SKM-1 treated with dmso at 0.1 percent for 144 hours (cell line): ENCODE measurements around the gene CKB.

Experiments used
- DNase-seq: peaks from one replicate; lab custom pipeline; 2025; ENCODE audit not compliant: unreplicated experiment; lab: John Stamatoyannopoulos, UW

Gene CKB

DNA sequence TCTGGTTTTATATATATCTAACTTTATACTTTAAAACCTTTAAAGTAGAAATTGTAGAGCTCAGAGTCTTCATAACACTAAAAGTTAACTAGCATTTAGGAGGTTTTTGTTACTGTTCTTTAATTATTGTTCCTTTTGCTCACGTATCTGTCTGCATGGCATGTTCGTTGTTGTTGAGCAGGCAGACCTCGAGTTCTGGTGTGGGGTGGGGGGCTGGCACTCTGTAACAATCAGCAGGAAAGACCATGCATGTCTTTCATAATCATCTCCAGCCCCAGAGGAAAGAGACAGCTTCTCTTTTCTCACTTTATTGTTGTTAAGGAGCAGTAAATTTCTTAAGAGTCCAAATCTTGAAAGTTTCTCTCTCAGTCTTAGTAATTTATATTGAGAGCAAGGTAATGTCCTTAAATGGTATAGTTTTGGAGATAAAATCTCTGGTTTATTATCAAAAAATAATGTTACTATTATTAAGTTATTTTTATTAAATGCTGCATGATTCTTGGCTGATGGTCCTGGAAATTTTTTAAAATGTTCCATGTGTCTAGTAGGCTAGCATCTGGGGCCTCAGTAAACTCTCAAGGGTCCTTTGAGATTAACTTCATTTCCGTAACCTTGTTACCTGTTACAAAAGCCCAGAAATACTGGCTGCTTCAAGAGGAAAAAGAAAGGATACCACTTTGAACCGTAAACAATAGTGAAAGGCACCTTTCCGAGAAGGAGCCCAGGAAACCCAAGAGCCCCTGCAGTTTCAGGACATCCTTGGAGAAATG lies 30.3 kb downstream of the CKB start:
- no peak for DNase-seq

DNA sequence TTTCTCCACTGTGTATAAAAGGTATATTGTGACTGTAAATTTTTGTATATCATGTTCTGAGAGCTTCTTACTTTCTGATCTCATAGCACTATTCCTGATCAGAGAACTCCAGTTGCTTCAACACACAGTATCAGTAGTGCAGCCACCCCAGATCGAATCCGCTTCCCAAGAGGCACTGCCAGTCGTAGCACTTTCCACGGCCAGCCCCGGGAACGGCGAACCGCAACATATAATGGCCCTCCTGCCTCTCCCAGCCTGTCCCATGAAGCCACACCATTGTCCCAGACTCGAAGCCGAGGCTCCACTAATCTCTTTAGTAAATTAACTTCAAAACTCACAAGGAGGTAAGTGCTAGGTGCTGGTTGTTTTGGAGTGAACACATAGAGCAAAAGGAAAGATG lies 30.9 kb downstream of the CKB start:
- no peak for DNase-seq

- no peak for DNase-seq
Measured at GRCh38 chr14:103489621-103490020, 33.0 kb downstream of the CKB start.

DNA sequence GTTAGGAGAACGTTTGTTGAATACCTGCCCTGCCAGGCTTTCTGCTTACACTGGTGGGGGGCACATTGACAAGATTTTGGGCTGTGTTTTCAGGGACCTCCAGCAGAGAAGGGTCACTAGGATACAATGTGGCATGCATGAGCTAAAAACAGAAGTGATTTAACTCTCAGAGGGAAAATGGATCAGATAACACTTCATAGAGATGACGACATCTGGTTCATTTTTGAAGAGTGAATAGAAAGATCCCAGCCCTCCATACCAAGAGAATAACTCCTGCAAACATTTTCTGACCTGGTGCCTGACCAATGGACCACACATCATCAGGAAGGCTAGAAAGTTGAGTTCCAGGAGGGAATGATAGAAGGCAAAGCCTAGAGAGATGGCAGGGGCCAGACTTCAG lies 33.7 kb downstream of the CKB start:
- DNase-seq: no peak

DNA sequence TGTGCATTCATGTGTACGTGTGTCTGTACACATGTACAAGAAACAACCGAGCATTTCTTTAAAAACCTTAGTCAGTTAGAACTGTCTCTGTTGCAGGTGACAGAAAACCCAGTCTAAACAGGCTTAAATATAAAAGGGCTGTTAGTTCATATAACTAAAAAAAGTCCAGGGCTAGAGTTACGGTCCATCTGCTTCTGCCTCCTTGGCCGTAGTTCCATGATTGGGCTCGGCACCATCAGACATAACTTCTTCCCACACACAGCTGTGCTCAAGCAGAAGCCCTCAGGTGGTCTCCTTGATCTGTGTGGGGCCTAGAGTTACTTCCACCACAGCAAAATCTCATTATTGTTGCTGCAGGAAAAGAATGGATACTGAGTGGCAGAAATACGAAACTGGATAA lies 34.6 kb downstream of the CKB start:
- no peak for DNase-seq

DNA sequence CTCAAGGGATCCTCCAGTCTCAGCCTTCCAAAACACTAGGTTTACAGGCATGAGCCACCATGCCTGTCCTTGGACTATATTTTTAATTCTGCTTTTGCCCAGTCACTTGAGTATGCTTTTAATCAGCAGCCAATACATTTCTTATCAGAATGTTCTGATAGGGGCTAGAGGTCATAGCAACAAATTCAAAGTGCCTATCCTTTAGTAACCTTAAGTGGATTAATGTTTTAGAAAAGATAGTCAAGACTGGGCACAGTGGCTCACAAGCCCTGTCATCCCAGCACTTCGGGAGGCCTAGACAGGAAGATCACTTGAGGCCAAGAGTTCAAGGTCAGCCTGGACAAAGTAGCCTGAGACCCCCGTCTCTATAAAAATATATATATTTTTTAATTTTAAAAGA lies 37.1 kb downstream of the CKB start:
- no peak for DNase-seq

DNA sequence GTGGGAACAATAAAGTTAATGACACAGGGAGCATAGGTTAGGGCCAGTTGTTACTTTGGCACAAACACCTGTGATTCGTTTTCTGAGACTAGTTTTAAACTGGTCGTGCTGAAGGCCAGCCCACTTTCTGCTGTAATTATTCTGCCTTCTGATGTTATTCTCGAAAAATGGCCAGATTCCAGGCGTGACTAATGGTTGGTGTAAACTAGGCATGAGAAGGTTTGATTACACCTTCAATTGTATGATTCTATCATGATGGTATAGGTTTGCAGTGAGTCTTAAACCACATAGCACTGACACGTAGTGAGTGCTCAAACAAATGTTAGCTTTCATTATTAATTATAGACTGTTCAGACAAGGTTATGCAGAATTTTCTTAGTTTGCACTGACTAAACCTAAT lies 39.0 kb downstream of the CKB start:
- no peak for DNase-seq

- no peak for DNase-seq
Measured at GRCh38 chr14:103480595-103480994, 42.0 kb downstream of the CKB start.

DNA sequence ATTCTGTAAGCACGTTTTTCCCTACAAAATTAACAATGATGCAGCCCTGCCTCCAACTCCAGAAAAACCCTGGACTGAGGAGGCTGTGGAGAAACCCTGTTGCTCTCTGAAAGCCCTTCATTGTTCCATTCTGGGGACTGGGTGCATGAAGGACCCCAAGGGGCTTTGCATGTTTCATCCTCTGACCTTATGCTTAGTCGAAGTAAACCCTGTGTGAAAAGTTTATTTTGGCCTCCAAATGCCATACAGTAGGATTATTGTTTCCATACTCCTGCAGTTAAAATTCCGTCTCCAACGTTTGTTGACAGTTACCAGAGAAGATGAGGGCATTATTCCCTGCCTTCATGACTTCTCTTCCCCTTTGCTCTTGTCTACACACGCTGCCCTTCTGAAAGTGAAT lies 46.0 kb downstream of the CKB start:
- no peak for DNase-seq

- DNase-seq: no peak
Measured at GRCh38 chr14:103476065-103476464, 46.6 kb downstream of the CKB start.

GRCh38 chr14:103474893-103475292 lies 47.7 kb downstream of the CKB start:
- DNase-seq: no peak

- DNase-seq: no peak
Measured at GRCh38 chr14:103472939-103473338, 49.7 kb downstream of the CKB start.
